T1000 (cell line): ENCODE results near the gene DCP1B.
"Not testable (repeated sequence)": the region's sequence is repeated elsewhere in the genome, so short reads cannot be mapped to it uniquely, and the experiment has no call there.

Source experiments
- DNase-seq: peaks from one replicate; lab custom pipeline; 2025; ENCODE audit warnings: mixed read lengths; lab: John Stamatoyannopoulos, UW

Gene DCP1B

DNA sequence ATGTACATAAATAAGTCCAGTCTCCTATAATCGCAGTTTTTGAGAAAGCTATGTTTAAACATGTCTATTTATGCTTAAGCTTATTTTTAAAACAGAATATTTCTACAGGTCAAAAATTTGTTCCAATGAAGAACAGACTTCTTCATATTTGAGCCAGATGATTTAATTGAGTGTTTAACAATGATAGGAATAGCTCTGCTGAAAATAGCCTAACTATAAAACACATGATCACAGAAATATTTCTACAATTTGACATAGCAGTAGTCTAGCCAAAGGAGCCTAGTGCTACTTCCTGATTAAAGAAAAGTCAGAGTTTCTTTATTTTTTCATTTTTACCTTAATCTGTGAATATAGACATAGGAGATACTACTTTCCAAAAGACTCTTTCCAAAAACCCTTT is 29.4 kb downstream of the DCP1B start:
- DNase-seq = no peak

DNA sequence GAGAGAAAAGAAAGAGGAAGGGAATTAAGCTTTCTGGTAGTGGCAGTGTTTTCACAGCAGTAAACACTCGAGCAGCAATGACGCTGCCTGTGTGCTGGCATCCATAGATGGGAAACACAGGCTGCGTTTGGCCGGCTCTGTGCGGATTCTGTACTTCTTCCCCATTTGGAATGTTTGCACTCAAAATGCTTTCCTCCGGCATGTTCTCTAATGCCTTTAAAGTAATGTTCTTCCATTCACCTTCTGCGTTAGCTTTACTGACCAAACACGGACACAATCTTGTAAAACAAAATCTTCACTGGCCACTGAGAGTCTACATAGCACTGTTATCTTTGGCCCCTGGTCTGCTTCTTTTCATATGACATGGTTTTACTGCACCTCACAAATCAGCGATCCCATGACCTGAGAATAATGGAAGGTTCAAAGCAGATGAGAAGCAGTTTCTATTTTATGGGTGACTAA is 31.4 kb downstream of the DCP1B start:
- DNase-seq = no peak

DNA sequence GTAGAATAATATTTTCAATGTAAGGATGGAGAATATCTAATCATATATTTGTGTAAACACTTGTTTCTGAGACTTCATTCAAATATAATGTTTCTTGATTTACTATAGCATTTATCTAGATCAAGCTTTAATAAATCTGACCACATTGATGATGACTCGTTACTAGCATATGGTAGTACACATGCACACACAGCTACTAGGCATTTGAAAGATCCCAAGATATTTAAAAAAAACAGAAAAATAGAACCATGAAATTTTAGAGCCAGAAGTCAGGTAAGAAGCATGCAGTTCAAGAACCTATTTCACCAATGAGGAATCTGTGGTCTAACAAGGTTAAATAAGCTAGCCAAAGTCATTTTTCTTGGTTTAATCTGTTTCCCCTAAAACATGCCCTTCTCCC is 32.0 kb downstream of the DCP1B start:
- DNase-seq = no peak

DNA sequence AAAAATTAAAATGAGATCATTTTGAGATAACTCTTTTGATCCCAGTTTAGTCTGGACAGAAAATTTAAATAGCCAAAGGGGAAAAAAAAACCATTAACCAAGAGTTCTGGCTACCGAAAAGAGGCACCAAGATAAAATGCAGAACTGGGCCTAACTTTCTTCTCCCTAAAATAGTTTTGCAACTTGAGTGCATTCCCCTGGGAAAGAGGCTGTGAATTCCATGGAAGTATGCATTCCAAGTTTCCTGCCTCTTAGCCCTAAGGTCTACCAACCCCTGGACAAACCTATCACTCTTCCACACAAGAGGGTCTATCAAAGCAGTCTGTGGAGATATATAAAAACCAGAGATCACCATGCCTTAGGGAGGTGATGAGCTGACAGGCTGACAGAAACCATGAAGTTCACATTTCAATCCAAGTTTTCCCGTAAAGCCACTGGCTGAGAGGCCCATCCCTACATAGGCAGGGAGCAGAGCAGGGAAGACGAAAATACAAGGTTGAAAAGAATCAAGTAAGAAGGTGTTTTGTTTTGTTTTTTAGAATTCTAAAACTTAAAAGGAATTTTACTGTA is 33.8 kb downstream of the DCP1B start:
- DNase-seq = no peak

DNA sequence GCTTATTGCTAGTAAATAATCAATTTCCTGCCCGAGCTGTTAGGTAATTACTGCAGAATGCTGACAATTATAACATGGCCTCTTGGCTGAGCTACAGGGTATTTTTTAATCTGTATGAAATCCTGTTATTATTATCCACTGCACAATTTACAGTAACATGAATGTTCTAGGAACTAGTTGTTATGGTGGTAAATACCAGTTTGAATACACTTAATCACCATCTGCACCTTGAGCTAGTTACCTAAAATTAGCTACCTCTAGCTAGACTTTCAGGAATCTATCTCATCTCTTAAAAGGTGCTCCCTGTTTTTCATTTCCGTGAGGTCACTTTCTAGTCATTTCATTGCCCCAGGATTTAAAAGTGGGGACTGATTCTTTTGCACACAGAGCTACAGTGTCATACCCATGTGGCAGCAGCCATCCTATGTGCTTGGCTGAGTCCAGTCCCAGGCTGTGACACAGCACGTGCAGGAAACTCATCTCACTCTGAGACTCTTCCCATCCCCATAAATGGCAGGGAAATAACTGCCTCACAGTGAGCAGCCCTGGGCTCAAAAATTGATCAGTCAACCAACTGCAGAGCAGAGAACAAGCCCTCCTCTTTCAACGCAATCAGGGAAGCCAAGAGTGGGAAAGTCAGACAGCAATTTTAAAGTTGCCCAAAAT is 37.6 kb downstream of the DCP1B start:
- no peak for DNase-seq

DNA sequence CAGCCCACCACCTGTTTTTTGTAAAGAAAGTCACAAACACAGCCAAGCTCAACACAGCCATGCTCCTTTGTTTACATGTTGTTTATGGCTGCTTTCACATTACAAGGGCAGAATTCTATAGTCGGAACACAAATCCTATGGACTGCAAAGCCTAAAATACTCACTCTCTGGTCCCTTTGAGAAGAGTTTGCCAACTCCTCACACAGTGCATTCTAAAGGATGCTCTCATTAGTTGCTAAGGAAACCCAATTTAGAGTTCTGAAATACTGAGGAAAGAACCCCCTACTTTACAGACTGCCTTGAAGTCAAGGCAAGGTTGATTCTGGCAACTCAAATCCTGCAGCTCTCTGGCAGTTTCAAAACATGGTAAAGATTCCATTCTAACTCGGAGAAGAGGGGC is 38.3 kb downstream of the DCP1B start:
- no peak for DNase-seq

DNA sequence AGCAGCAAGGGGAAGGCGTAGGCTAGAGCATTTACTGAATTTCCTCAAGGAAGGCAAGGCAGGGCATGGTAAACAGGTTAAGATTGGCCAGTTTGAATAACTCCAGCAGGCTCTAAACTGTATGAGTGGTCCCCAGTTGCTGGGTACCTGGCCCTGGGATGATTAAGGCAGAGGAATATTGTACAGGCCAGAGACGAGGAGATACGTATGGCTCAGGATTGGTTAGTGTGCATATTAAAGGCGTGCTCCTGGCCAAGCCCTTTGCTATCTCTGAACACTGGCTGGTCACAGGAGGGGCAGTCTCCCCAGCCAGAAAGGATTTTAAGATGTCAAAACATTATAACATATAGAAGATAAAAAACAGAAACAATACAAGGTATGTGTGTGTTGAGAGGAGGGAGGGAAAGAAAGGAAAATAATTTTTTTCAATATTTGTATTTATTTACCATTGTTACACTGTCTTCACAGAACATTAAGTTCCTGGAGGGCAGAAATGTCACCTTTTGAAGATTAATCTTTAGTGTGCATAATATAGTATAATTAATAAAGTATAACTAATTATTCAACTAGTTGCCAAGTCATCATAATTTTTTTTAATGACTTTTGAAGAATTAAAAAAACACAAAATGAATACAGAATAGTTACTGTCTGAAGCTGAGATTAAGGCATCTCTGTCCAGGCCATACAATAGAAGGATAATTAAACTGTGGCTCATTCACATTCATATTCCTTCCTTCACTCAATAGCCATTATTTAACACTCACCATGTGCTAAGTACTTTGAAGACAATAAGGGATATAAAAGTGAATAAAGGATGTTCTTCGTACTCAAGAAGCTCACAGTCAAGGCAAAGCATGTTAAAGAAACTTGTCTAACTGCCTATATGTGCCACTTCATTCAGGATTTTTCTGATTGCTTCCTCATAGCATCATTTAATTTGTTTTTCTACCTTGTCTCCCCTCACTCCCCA is 41.9 kb downstream of the DCP1B start:
- DNase-seq = no peak

DNA sequence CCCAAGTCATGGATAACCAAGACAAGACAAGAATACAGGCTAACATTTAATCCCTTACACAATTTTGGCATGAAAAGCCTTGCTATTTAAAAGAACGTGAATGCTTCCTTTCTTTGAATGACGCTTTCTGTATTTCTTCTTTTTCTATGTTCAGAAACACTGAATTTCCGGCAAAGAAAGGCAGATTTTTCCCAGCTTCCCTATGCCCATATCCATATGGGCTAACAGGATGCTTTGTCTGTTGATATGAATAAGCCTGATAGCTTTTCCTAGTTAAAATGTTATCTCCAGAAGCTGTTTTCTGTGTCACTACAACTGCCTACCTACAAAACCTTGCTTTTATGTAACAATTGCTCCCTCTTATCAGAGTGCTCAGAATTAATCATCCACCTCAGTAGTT is 47.5 kb downstream of the DCP1B start:
- DNase-seq = no peak

DNA sequence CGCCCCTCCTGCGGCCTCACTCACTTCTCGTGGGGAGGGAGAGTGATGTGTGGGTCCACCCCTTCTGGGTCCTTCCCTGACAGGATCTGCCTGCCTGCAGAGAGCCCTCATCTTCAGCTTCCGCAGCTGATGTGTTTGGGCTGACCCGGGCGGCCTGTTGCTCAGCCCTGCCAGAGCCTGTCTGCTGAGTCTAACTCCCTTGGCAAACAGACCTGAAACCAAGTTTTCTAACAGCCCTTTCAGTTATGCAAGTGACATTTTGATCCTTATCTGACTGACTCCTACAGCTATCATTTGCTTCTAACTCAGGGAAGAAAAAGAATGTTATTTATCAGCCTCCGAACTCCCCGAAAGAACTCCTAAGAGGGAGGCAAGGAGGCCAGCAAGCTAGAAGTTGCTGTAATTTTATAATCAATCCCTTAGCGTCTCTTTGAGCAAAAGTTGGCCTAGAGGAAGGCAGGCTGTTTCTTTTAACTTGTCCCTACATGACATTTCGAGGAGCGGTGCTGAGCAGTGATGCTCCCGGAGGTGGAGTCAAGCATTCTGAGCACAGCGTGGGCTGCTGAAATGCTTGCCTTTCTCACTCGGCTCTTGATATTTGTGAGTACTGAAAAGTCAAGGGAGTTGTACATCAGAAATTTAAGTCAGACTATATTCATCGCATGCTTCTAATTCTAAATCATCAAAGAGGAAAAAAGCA is 54.3 kb downstream of the DCP1B start:
- no peak for DNase-seq

DNA sequence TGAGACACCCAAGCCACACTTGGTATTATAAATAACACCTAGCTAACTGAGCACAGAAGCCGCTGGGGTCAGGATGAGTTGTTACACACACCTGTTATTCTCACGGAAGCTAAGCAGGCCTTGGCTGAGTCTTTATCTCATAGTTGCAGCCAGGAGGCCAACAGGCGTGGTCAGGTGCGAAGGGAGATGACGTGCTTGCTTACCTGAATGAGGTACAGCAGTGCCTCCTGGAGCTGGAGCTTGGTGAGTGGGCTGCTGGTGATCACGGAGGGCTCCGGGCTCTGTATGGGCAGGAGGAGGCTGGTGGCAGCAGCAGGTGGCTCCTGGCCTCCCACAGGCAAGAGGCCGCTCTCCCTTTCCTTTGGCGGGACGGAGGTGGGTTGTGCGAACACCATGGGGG is 55.4 kb downstream of the DCP1B start:
- no peak for DNase-seq

DNA sequence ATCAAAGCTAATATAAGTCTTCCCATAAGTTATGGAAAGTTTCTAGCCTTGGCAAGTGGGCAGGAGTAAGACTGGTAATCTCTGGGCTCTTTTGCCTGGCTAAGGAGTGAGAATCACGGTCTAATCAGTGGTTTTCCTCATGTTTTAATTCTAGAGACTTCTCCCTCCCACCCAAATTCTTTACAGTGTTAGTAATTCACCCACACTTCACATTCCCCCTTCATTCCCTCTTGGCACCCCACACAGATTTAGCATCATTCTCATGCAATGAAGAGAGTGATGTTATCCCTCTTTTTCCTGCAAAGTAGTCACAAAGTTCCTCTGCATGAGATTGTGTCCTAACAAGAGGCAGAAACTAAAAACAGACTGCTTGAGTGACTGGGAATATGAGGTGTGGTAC is 57.2 kb downstream of the DCP1B start:
- no peak for DNase-seq

DNA sequence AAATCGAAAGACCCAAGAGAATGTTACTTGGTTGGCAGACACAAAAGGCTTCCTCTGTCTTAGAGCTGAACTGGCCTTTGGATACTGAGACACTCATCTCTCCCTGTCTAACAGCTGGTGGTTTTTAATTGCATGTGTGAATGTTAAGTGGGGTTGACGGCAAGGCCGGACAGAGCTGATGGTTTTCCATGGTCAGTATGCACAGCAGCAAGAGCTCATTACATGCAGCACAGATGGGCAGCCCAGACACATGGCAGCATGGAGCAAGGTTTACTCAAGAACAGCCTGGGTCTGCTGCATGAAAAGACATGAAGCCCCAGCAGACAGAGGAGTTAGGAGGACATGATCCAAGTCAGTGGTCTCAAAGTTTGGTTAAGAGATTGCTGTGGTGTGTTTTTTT is 58.0 kb downstream of the DCP1B start:
- DNase-seq = no peak

DNA sequence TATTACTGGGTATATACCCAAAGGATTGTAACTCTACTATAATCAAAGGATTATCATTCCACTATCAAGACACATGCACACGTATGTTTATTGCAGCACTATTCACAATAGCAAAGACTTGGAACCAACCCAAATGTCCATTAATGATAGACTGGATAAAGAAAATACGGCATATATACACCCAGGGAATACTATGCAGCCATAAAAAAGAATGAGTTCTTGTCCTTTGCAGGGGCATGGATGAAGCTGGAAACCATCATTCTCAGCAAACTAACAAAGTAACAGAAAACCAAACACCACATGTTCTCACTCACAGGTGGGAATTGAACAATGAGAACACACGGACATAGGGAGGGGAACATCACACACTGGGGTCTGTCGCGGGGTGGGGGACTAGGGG is 58.8 kb downstream of the DCP1B start:
- not testable (repeated sequence) for DNase-seq

DNA sequence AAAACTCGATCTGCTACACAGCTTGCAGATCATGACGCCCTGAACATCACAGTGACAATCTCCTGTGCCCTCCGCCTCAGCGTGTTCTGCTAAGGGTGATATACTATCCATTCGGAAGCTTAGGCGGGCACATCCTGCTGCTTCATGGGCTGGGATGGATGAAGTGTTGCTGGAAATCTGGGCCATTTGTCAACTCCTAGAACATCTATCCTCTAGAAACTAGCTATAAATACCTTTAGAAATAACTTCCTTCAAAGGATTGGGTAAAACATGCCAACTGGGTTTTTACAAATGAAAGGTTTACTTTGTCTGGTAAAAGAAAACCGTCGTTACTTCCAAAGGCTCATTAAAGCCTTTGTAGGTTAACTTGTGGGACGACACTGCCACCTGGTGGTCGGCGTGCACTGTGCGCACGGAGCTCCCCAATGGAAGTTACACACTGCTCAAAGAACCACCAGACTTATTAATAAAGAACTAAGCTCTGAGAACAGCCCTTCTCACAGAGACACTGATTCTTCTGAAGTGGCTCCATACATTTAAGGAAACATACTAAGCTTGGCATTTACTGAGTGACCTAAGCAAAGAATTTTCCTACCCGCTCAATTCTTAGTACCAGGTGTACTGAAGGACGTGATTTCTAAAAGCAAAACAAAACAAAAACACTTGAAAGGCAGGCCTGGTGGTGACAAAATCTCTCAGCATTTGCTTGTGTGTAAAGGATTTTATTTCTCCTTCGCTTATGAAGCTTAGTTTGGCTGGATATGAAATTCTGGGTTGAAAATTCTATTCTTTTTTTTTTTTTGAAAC is 64.3 kb downstream of the DCP1B start:
- peak; percentile 80 for DNase-seq

DNA sequence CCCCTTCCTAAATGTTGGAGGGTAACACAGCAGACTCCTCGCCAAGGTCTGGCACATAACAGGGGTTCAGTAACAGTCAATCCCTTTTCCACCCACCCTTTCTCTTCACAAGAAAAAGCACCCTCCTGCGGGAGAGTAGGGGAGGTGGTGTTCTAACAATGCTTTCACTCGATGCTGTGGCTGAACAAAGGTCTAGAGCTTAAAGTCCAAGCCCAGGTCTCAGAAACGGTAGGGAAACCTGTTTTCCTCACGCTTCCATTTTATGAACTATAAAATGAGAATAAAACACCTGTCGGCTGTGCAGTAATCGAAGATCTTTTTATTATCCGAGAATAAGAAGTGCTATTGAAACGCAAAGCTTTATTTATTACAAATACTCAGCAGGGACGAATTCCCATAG is 64.9 kb downstream of the DCP1B start:
- no peak for DNase-seq

DNA sequence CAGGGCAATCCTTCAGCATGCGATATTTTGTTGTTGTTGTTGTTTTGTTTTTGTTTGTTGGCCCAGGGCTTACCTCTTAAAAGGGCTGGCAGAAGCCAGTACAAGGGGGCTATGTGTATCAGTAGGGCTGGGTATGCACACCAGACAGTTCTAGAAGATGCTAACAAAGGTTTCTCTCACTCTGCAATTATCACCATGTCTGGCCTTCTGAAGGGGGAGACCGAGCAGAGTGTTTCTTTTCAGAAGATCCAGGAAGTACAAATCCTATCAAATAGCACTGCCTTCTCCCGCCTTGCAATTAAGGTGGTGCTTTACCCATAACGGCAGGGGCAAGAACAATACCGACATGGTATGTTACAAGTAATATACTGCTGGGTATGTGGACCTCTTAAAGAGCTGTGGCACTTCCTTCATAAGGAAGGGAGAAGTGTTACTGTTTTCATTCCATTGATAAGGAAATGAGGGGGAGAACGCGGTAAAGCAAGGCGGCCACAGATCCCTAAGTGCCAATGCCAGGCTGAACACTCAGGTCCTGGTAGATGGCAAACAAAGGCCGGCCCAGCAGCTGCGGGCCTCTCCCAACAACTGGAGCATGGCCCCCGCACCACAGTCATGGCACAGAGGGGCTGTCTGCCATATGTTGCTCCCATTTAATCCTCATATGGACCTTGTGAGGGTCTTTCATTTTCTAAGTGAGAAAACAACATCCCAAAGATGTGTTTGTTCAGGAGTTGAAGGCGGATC is 66.6 kb downstream of the DCP1B start:
- DNase-seq = no peak

DNA sequence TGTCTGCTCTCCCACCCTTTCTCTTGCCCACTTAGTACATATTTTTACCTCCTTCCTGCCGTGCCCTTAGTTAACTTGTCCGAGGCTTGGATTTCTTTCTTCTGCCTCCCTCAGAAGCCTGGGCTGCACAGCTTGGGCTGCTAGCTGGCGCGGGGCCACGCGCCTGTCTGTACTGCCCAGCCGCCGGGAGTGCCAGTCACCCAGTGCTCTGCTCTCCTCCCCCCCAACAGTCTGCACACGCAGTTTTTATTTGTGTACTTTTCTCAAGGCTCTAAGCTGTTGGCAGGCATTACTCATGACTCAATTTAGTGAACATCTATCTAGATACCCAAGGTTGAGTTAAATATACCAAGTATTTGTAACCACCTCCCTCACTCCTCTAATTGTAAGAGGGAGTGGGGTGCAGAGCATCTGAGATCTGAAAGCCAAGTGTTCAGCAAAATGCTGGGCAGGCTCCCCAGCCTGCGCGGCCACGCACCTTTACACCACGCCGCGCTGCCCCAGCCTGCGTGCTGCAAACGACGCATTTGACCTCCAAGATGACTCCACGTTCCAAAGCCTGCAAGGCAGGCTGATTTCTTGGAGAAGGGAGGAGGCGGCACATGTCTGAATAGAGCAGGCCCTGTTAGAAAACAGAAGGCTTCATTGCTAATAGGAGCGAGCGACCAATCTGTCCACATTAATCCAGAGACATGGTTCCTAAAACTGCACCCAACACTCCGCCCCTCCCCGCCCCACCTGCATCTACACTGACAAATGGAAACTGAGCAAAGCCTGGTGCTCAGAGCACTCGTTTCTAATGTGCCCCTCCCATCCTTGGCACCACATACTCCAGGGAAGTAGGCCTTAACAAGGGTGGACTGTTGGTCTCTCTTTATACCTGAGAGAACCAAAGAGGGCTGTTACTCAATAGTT is 67.6 kb downstream of the DCP1B start:
- DNase-seq = peak; percentile 83

DNA sequence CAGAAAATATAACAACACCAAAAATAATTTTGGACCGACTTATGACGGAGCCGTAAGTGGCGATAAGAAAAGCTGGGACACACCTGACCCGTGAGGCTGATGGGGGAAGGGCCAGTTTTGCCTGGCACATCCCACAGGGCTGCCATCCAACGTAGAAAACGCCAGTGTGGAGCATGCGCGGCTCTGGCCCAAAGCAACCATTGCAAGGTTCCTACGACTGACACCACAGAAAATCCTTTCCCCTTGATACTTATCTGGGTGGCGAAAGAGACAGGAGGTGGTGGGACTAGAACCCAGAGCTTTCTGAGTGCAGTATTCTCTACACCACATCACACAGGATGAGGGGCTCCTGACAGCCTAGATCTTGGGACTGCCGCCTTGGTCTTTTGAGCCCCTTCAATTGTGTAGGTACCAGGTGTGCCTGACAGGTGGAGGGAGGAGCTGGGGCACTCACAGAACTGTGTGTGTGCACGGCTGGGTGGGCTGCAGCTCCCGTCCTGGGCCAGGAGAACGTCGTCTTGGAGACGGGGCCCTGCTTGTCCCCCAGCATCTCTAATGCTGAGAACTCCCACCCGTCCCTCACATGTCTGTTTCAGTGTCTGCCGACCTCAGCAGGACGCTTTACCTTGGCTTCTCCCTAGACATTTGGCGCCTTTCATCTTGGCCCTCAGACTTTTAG is 68.4 kb downstream of the DCP1B start:
- DNase-seq = no peak

DNA sequence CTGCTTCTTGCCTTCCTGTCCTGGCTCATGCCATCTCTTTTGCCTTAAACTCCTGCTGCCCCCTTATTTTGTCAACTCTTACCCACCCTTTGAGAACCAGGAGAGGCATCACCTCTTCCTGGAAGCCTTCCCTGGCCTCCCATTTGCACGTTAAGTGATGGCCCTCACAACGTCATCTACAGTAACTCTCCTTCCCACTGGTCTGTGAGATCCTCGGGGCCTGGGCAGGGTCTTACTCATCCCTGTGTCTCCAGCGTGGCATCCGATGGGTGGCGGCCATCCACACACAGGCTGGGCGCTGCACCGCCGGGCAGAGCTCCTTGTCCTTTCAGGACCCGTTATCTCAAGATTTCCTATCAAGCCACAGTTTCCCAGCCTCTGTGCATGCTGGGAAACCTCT is 69.0 kb downstream of the DCP1B start:
- no peak for DNase-seq
